ENCODE measurements around the gene ZNF609. TPM values are rescaled to one million over a fixed set of nuclear protein-coding genes. Genes with fewer than 3 reads are reported as not detected.

ZNF609 gene
- total and polyA plus RNA-seq, 4 donors, result 4.6 to 18.1 (median 8.0) TPM

DNA sequence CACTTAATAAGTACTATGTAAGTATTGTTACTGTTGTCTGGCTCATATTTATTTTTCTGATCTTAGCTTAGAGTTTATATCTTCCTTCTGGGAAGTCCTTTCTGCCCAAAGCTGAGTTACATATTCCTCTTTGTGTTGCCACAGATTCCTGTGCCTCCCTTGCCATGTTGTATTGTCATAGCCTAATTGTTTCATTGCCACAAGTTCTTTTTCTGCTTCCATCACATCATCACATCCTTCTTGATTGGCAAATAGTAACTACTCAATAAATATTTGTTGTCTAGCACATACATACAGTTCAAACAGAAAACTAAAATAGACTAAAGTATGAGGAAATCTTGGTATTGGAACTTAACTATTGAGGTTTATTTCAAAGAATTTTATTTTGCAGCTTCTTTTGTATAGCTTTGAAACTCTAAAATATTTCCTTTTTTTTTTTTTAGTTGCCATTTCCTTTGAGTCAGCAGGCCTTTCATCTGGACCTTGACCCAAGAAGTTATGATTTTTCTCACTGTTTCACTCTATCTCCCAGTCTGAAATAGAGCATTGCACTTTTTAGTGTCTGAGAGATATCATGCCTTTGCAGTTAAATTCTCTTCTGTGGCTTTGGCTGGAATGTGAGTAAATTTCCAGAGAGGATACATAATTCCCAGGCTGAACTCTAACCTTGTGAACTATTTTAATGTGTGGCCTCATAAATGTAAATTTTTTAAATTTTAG, 98.2 kb downstream of the ZNF609 start:
- H3K27me3 ChIP-seq (ENCODE audit: control insufficient read depth in 4 of 4, insufficient read depth in 4 of 4, low read length in 3 of 4), result no peaks in the 10 kb centered on the region
- H3K4me3 ChIP-seq (ENCODE audit: low read depth in 1 of 3, low read length in 3 of 3), result no peak overlapping the region
- no peaks in the 10 kb centered on the region for H3K36me3 ChIP-seq (ENCODE audit: control insufficient read depth in 4 of 4, insufficient read depth in 3 of 4, low read depth in 1 of 4, low read length in 3 of 4)
- peaks cover 0 to 12% (median 4%) of the 10 kb centered on the region in 4 donors for H3K4me1 ChIP-seq (ENCODE audit: control insufficient read depth in 4 of 4, insufficient read depth in 4 of 4, low read length in 3 of 4)
- TF ChIP-seq YY1 (IDR thresholded peaks at IDR 0.05) (no peak), RXRA (IDR thresholded peaks at IDR 0.05) (peak in 1 of 2 donors; percentile 15), NR2F2 (IDR thresholded peaks at IDR 0.05) (peak; percentile 49)
- no peak overlapping the region for H3K27ac ChIP-seq (ENCODE audit: low read depth in 1 of 2, low read length in 2 of 2)
- H3K9me3 ChIP-seq (ENCODE audit: control insufficient read depth in 4 of 4, low read length in 3 of 4), result no peaks in the 10 kb centered on the region
- H3K9ac ChIP-seq (ENCODE audit: low read depth in 1 of 2, low read length in 2 of 2), result no peak overlapping the region
- DNase-seq (ENCODE audit: low spot score), result no peak

DNA sequence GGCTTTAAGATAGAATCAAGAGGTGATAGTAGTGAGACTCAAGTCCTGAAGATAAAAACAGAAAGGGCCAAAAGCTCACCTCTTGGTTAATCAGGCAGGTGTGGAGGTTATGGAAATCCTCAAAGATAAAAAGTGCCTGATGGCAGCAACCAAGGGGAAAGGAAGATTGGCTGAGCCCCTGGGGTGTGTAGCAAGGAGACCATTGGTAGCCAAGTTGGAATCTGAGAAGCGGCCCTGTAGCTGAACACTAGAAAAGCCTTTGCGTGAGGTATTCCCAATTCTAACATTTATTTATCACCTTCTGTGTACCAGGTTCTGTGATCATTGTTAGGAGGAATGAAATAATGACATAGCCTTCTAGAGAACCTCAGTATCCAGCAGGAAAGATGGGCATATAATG, 98.9 kb downstream of the ZNF609 start:
- no peak for DNase-seq (ENCODE audit: low spot score)
- TF ChIP-seq, protein P1, sequence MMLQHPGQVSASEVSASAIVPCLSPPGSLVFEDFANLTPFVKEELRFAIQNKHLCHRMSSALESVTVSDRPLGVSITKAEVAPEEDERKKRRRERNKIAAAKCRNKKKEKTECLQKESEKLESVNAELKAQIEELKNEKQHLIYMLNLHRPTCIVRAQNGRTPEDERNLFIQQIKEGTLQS (IDR thresholded peaks at IDR 0.05), result no peak
- TF ChIP-seq RAD21 (IDR thresholded peaks at IDR 0.05), result no peak
- no peak for TF ChIP-seq FOXA2 (IDR thresholded peaks at IDR 0.05)
- no peak for TF ChIP-seq SP1 (IDR thresholded peaks at IDR 0.05)
- TF ChIP-seq NR2F2 (IDR thresholded peaks at IDR 0.05), result no peak
- TF ChIP-seq HNF4G (IDR thresholded peaks at IDR 0.05), result no peak
- TF ChIP-seq YY1 (IDR thresholded peaks at IDR 0.05), result no peak
- no peak for TF ChIP-seq JUND (IDR thresholded peaks at IDR 0.05)
- TF ChIP-seq, protein P2, sequence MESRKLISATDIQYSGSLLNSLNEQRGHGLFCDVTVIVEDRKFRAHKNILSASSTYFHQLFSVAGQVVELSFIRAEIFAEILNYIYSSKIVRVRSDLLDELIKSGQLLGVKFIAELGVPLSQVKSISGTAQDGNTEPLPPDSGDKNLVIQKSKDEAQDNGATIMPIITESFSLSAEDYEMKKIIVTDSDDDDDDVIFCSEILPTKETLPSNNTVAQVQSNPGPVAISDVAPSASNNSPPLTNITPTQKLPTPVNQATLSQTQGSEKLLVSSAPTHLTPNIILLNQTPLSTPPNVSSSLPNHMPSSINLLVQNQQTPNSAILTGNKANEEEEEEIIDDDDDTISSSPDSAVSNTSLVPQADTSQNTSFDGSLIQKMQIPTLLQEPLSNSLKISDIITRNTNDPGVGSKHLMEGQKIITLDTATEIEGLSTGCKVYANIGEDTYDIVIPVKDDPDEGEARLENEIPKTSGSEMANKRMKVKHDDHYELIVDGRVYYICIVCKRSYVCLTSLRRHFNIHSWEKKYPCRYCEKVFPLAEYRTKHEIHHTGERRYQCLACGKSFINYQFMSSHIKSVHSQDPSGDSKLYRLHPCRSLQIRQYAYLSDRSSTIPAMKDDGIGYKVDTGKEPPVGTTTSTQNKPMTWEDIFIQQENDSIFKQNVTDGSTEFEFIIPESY (IDR thresholded peaks at IDR 0.05), result no peak
- TF ChIP-seq TAF1 (conservative IDR thresholded peaks at IDR 0.05), result no peak
- no peak for TF ChIP-seq RXRA (IDR thresholded peaks at IDR 0.05)
- Histone ChIP-seq H3K4me3 (ENCODE audit: low read depth in 1 of 3, low read length in 3 of 3) (no peak overlapping the region), H3K4me1 (ENCODE audit: control insufficient read depth in 4 of 4, insufficient read depth in 4 of 4, low read length in 3 of 4) (peaks cover 0 to 12% (median 4%) of the 10 kb centered on the region in 4 donors), H3K27ac (ENCODE audit: low read depth in 1 of 2, low read length in 2 of 2) (no peak overlapping the region), H3K27me3 (ENCODE audit: control insufficient read depth in 4 of 4, insufficient read depth in 4 of 4, low read length in 3 of 4) (no peaks in the 10 kb centered on the region), H3K9ac (ENCODE audit: low read depth in 1 of 2, low read length in 2 of 2) (no peak overlapping the region), H3K36me3 (ENCODE audit: control insufficient read depth in 4 of 4, insufficient read depth in 3 of 4, low read depth in 1 of 4, low read length in 3 of 4) (no peaks in the 10 kb centered on the region), H3K9me3 (ENCODE audit: control insufficient read depth in 4 of 4, low read length in 3 of 4) (no peaks in the 10 kb centered on the region)
- WGBS, result over 99% methylated on average over 2 of the region's 2 CpGs

DNA sequence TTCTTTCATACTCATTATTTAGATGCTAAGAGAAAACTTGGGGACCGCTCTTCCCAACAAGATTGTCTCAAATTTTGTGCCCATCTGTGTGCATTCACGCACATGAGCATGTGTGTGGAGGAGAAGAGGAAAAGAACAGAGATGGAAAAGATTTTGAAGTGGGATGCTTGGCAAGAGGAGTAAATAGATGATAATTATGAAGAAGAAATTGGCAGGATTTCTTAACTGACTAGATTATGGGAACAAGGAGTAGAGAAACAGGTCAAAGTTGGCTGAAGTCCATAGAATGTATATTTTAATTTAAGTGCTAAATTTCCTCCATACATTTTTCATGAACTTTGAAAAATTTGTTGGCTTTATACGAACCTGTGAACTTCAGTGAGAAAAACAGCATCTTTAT, 100.1 kb downstream of the ZNF609 start:
- TF ChIP-seq FOXA2 (IDR thresholded peaks at IDR 0.05), result no peak
- TF ChIP-seq FOXA1 (IDR thresholded peaks at IDR 0.05), result no peak
- TF ChIP-seq JUND (IDR thresholded peaks at IDR 0.05), result no peak
- no peak for TF ChIP-seq RXRA (IDR thresholded peaks at IDR 0.05)
- no peak for TF ChIP-seq HNF4A (conservative IDR thresholded peaks at IDR 0.05)
- no peak for TF ChIP-seq TAF1 (conservative IDR thresholded peaks at IDR 0.05)
- TF ChIP-seq EGR1 (IDR thresholded peaks at IDR 0.05; ENCODE audit: low read depth in 2 of 2), result no peak
- no peak for TF ChIP-seq NR2F2 (IDR thresholded peaks at IDR 0.05)
- TF ChIP-seq, protein P3, sequence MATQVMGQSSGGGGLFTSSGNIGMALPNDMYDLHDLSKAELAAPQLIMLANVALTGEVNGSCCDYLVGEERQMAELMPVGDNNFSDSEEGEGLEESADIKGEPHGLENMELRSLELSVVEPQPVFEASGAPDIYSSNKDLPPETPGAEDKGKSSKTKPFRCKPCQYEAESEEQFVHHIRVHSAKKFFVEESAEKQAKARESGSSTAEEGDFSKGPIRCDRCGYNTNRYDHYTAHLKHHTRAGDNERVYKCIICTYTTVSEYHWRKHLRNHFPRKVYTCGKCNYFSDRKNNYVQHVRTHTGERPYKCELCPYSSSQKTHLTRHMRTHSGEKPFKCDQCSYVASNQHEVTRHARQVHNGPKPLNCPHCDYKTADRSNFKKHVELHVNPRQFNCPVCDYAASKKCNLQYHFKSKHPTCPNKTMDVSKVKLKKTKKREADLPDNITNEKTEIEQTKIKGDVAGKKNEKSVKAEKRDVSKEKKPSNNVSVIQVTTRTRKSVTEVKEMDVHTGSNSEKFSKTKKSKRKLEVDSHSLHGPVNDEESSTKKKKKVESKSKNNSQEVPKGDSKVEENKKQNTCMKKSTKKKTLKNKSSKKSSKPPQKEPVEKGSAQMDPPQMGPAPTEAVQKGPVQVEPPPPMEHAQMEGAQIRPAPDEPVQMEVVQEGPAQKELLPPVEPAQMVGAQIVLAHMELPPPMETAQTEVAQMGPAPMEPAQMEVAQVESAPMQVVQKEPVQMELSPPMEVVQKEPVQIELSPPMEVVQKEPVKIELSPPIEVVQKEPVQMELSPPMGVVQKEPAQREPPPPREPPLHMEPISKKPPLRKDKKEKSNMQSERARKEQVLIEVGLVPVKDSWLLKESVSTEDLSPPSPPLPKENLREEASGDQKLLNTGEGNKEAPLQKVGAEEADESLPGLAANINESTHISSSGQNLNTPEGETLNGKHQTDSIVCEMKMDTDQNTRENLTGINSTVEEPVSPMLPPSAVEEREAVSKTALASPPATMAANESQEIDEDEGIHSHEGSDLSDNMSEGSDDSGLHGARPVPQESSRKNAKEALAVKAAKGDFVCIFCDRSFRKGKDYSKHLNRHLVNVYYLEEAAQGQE (IDR thresholded peaks at IDR 0.05), result no peak
- TF ChIP-seq, protein P4, sequence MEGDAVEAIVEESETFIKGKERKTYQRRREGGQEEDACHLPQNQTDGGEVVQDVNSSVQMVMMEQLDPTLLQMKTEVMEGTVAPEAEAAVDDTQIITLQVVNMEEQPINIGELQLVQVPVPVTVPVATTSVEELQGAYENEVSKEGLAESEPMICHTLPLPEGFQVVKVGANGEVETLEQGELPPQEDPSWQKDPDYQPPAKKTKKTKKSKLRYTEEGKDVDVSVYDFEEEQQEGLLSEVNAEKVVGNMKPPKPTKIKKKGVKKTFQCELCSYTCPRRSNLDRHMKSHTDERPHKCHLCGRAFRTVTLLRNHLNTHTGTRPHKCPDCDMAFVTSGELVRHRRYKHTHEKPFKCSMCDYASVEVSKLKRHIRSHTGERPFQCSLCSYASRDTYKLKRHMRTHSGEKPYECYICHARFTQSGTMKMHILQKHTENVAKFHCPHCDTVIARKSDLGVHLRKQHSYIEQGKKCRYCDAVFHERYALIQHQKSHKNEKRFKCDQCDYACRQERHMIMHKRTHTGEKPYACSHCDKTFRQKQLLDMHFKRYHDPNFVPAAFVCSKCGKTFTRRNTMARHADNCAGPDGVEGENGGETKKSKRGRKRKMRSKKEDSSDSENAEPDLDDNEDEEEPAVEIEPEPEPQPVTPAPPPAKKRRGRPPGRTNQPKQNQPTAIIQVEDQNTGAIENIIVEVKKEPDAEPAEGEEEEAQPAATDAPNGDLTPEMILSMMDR (IDR thresholded peaks at IDR 0.05; ENCODE audit: low read depth, low read length, missing input control), result no peak
- no peak for TF ChIP-seq YY1 (IDR thresholded peaks at IDR 0.05)
- TF ChIP-seq, protein P5, sequence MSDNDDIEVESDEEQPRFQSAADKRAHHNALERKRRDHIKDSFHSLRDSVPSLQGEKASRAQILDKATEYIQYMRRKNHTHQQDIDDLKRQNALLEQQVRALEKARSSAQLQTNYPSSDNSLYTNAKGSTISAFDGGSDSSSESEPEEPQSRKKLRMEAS (IDR thresholded peaks at IDR 0.05), result no peak
- Histone ChIP-seq H3K9ac (ENCODE audit: low read depth in 1 of 2, low read length in 2 of 2) (no peak overlapping the region), H3K27ac (ENCODE audit: low read depth in 1 of 2, low read length in 2 of 2) (no peak overlapping the region), H3K27me3 (ENCODE audit: control insufficient read depth in 4 of 4, insufficient read depth in 4 of 4, low read length in 3 of 4) (no peaks in the 10 kb centered on the region), H3K4me3 (ENCODE audit: low read depth in 1 of 3, low read length in 3 of 3) (no peak overlapping the region), H3K4me1 (ENCODE audit: control insufficient read depth in 4 of 4, insufficient read depth in 4 of 4, low read length in 3 of 4) (peaks cover 0 to 12% (median 4%) of the 10 kb centered on the region in 4 donors), H3K36me3 (ENCODE audit: control insufficient read depth in 4 of 4, insufficient read depth in 3 of 4, low read depth in 1 of 4, low read length in 3 of 4) (no peaks in the 10 kb centered on the region), H3K9me3 (ENCODE audit: control insufficient read depth in 4 of 4, low read length in 3 of 4) (no peaks in the 10 kb centered on the region)
- no peak for DNase-seq (ENCODE audit: low spot score)
- WGBS, result 98% methylated on average over 3 of the region's 3 CpGs

All from liver (tissue), 9 donors.